ENCODE results near the gene OR10A2. TPM values are rescaled to one million over a fixed set of nuclear protein-coding genes. Genes with fewer than 3 reads are reported as not detected.

OR10A2 gene
- total RNA-seq (2013), result not detected
- not detected for polyA plus RNA-seq
- polyA minus RNA-seq, result not detected in 2 replicates
- total RNA-seq, result 0 to 2.0 (median 0) reads per million in 11 experiments

DNA sequence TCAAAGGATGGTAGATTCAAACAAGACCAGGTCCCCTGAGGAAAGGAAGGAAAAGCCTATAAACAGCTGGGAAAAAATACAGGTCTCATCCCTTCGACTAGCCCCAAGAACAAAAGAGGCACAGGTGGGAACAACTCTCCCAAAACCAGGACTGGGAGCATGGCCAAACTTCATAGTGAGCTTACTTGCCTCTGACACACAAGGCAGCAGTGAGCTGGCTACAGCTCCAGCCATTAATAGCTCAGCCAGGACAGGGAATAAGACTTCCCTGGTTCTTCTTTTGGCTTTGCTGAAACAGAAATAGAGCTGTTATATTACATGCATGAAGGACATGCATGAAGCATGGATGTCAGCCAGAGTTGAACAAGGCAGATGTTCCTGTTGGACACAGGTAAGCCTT lies at the start of gene OR10A2:
Gene OR10A2, plus strand, starts transcription at position 97 of the 400 bp plus-strand sequence. CDS start 6,698 bp downstream, outside the sequence.
- DNase-seq, result no peak
- Mint-ChIP-seq H3K27ac (peak within 1 kb of the TSS in 1 of 7 donors; percentile 19), H3K4me3 (no peak within 1 kb of the TSS), H3K4me1 (no peaks in the 10 kb centered on the region), H3K27me3 (ENCODE audit: low read depth in 3 of 3) (peaks cover 0 to 2% (median 0%) of the 10 kb centered on the region in 3 donors), H3K9me3 (peaks cover 0 to 6% (median 0%) of the 10 kb centered on the region in 7 donors), H3K36me3 (no peaks in the 10 kb centered on the region)
- no peak within 1 kb of the TSS for H3K9ac ChIP-seq (ENCODE audit: insufficient read depth, low read length, poor library complexity, severe bottlenecking)
- H3K27ac ChIP-seq (ENCODE audit: low read depth in 1 of 2, low read length in 2 of 2), result no peak within 1 kb of the TSS
- no peak within 1 kb of the TSS for H3K4me3 ChIP-seq (replicated peaks in 1 of 3; ENCODE audit: low read depth in 2 of 3, low read length in 3 of 3)
- intact Hi-C loops (cut with micrococcal nuclease), result no loop called here
- H4K20me1 ChIP-seq (ENCODE audit: insufficient read depth, low read length), result no peaks in the 10 kb centered on the region
- H3K4me1 ChIP-seq (ENCODE audit: control insufficient read depth in 1 of 2, insufficient read depth in 2 of 2, low read length in 2 of 2), result no peaks in the 10 kb centered on the region
- no peaks in the 10 kb centered on the region for H3K9me3 ChIP-seq (replicated peaks in 1 of 2; ENCODE audit: control insufficient read depth in 1 of 2, insufficient read depth in 1 of 2, low read length in 2 of 2)
- 100% methylated on average over 1 of the region's 1 CpG for WGBS (ENCODE audit: insufficient coverage)
- H2AFZ ChIP-seq (ENCODE audit: insufficient read depth, low read depth, low read length, poor library complexity, severe bottlenecking), result no peak within 1 kb of the TSS
- no peaks in the 10 kb centered on the region for H3K27me3 ChIP-seq (ENCODE audit: control insufficient read depth in 2 of 2, insufficient read depth in 2 of 2, low read length in 2 of 2)
- no peak within 1 kb of the TSS for H3K4me2 ChIP-seq (replicated peaks; ENCODE audit: extremely low read depth, low read length, poor library complexity, severe bottlenecking)
- H3K36me3 ChIP-seq (replicated peaks in 1 of 2; ENCODE audit: control insufficient read depth in 1 of 2, insufficient read depth in 2 of 2, low read length in 2 of 2), result no peaks in the 10 kb centered on the region
- TF ChIP-seq, protein P1, sequence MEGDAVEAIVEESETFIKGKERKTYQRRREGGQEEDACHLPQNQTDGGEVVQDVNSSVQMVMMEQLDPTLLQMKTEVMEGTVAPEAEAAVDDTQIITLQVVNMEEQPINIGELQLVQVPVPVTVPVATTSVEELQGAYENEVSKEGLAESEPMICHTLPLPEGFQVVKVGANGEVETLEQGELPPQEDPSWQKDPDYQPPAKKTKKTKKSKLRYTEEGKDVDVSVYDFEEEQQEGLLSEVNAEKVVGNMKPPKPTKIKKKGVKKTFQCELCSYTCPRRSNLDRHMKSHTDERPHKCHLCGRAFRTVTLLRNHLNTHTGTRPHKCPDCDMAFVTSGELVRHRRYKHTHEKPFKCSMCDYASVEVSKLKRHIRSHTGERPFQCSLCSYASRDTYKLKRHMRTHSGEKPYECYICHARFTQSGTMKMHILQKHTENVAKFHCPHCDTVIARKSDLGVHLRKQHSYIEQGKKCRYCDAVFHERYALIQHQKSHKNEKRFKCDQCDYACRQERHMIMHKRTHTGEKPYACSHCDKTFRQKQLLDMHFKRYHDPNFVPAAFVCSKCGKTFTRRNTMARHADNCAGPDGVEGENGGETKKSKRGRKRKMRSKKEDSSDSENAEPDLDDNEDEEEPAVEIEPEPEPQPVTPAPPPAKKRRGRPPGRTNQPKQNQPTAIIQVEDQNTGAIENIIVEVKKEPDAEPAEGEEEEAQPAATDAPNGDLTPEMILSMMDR (IDR thresholded peaks at IDR 0.05), result no peak
- H3K79me2 ChIP-seq (ENCODE audit: insufficient read depth, low read length), result no peaks in the 10 kb centered on the region

DNA sequence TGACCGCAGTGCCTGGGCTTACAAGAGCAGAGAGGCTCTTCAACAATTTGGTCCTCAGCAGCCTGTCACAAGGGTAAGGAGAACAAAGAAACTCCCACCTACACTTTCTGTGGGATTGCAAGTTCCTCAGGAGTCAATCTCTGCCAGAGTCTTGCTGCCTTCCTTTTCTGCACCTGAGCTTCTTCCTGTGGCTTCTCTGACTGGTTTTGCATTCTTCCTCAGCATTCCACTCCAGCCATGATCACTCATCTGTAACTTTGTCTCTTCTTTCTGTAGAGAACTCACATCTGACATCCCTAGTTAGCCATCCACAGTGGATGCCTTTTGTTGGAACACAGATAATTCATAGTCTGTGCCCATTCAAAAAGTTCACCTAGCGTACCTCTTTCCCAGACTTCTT lies 49.2 kb upstream of the OR10A2 start:
- H3K36me3 ChIP-seq (replicated peaks in 1 of 2; ENCODE audit: control insufficient read depth in 1 of 2, insufficient read depth in 2 of 2, low read length in 2 of 2), result no peaks in the 10 kb centered on the region
- H4K20me1 ChIP-seq (ENCODE audit: insufficient read depth, low read length), result no peaks in the 10 kb centered on the region
- no peak overlapping the region for H3K27ac ChIP-seq (ENCODE audit: low read depth in 1 of 2, low read length in 2 of 2)
- TF ChIP-seq, protein P1 (IDR thresholded peaks at IDR 0.05), result no peak
- H3K4me3 Mint-ChIP-seq, result no peak overlapping the region
- H3K27ac Mint-ChIP-seq, result no peak overlapping the region
- intact Hi-C loops (cut with micrococcal nuclease), result loop anchor here in 1 of 2 donors (10.0 kb wide), 1 partner anchor 881 kb away; no protein-coding TSS in a partner anchor
- no peaks in the 10 kb centered on the region for H3K27me3 ChIP-seq (ENCODE audit: control insufficient read depth in 2 of 2, insufficient read depth in 2 of 2, low read length in 2 of 2)
- H3K9me3 ChIP-seq (replicated peaks in 1 of 2; ENCODE audit: control insufficient read depth in 1 of 2, insufficient read depth in 1 of 2, low read length in 2 of 2), result peaks cover 0 to 10% of the 10 kb centered on the region in 2 donors
- H3K4me3 ChIP-seq (replicated peaks in 1 of 3; ENCODE audit: low read depth in 2 of 3, low read length in 3 of 3), result no peak overlapping the region
- no peak for DNase-seq
- no peaks in the 10 kb centered on the region for H3K36me3 Mint-ChIP-seq
- H3K9me3 Mint-ChIP-seq, result peaks cover 2 to 9% (median 5%) of the 10 kb centered on the region in 7 donors
- H3K9ac ChIP-seq (ENCODE audit: insufficient read depth, low read length, poor library complexity, severe bottlenecking), result no peak overlapping the region
- H3K79me2 ChIP-seq (ENCODE audit: insufficient read depth, low read length), result no peaks in the 10 kb centered on the region
- WGBS (ENCODE audit: insufficient coverage), result 90% methylated on average over 2 of the region's 2 CpGs
- no peak overlapping the region for H3K4me2 ChIP-seq (replicated peaks; ENCODE audit: extremely low read depth, low read length, poor library complexity, severe bottlenecking)
- H2AFZ ChIP-seq (ENCODE audit: insufficient read depth, low read depth, low read length, poor library complexity, severe bottlenecking), result no peak overlapping the region
- no peaks in the 10 kb centered on the region for H3K4me1 Mint-ChIP-seq
- H3K4me1 ChIP-seq (ENCODE audit: control insufficient read depth in 1 of 2, insufficient read depth in 2 of 2, low read length in 2 of 2), result no peaks in the 10 kb centered on the region
- H3K27me3 Mint-ChIP-seq (ENCODE audit: low read depth in 3 of 3), result peaks cover 1 to 7% (median 2%) of the 10 kb centered on the region in 3 donors
